Rectal smooth muscle tissue (tissue), 1 donor: ENCODE measurements around the gene DCTN1.
"Not testable (repeated sequence)": the region's sequence is repeated elsewhere in the genome, so short reads cannot be mapped to it uniquely, and the experiment has no call there.

Source experiments
- H3K27ac ChIP-seq: one replicate; pipeline ENCODE4 v1.7.0; 2013; ENCODE audit warnings: low read depth, low read length, inconsistent platforms
- H3K27me3 ChIP-seq: one replicate; pipeline ENCODE4 v1.7.0; 2013; ENCODE audit warnings: low read length; ENCODE audit not compliant: control insufficient read depth, insufficient read depth
- H3K36me3 ChIP-seq: one replicate; pipeline ENCODE4 v1.7.0; 2013; ENCODE audit warnings: low read length; ENCODE audit not compliant: control insufficient read depth, insufficient read depth
- H3K4me1 ChIP-seq: one replicate; pipeline ENCODE4 v1.7.0; 2013; ENCODE audit warnings: low read length; ENCODE audit not compliant: control insufficient read depth, insufficient read depth
- H3K4me3 ChIP-seq: one replicate; pipeline ENCODE4 v1.7.0; 2013; ENCODE audit warnings: low read length
- H3K9ac ChIP-seq: one replicate; pipeline ENCODE4 v1.7.0; 2013; ENCODE audit warnings: low read length

The DCTN1 gene

GRCh38 chr2:74379851-74380789 lies at the start of gene DCTN1:
Gene DCTN1 (minus strand): TSS chr2:74380311. CDS start chr2:74380037, 274 bp downstream.
- Histone ChIP-seq H3K36me3 (peaks cover 19% of the 10 kb centered on the region), H3K9ac (peak within 1 kb of the TSS; percentile 38), H3K27me3 (no peaks in the 10 kb centered on the region), H3K4me3 (peak within 1 kb of the TSS; percentile 58), H3K27ac (peak within 1 kb of the TSS; percentile 40), H3K4me1 (peaks cover 20% of the 10 kb centered on the region)

GRCh38 chr2:74428675-74429074 lies 48.6 kb upstream of the DCTN1 start:
- Histone ChIP-seq H3K27ac (no peak overlapping the region), H3K9ac (no peak overlapping the region), H3K4me1 (no peaks in the 10 kb centered on the region), H3K4me3 (no peak overlapping the region), H3K27me3 (no peaks in the 10 kb centered on the region), H3K36me3 (peaks cover 21% of the 10 kb centered on the region)

GRCh38 chr2:74427551-74427950 lies 47.4 kb upstream of the DCTN1 start:
- Histone ChIP-seq H3K27ac (no peak overlapping the region), H3K4me1 (no peaks in the 10 kb centered on the region), H3K36me3 (peaks cover 21% of the 10 kb centered on the region), H3K27me3 (no peaks in the 10 kb centered on the region), H3K4me3 (no peak overlapping the region), H3K9ac (no peak overlapping the region)

GRCh38 chr2:74426181-74426758 lies 46.2 kb upstream of the DCTN1 start:
- no peaks in the 10 kb centered on the region for H3K27me3 ChIP-seq
- no peak overlapping the region for H3K9ac ChIP-seq
- H3K4me1 ChIP-seq = no peaks in the 10 kb centered on the region
- peaks cover 15% of the 10 kb centered on the region for H3K36me3 ChIP-seq
- no peak overlapping the region for H3K4me3 ChIP-seq
- H3K27ac ChIP-seq = no peak overlapping the region

GRCh38 chr2:74425523-74425922 lies 45.4 kb upstream of the DCTN1 start:
- peaks cover 15% of the 10 kb centered on the region for H3K36me3 ChIP-seq
- H3K4me1 ChIP-seq = no peaks in the 10 kb centered on the region
- no peaks in the 10 kb centered on the region for H3K27me3 ChIP-seq
- H3K9ac ChIP-seq = no peak overlapping the region
- no peak overlapping the region for H3K4me3 ChIP-seq
- no peak overlapping the region for H3K27ac ChIP-seq

GRCh38 chr2:74424995-74425406 lies 44.9 kb upstream of the DCTN1 start:
- no peak overlapping the region for H3K4me3 ChIP-seq
- no peaks in the 10 kb centered on the region for H3K27me3 ChIP-seq
- peaks cover 10% of the 10 kb centered on the region for H3K36me3 ChIP-seq
- H3K4me1 ChIP-seq = no peaks in the 10 kb centered on the region
- no peak overlapping the region for H3K27ac ChIP-seq
- H3K9ac ChIP-seq = no peak overlapping the region

- Histone ChIP-seq H3K36me3 (peaks cover 6% of the 10 kb centered on the region), H3K9ac (no peak overlapping the region), H3K27me3 (no peaks in the 10 kb centered on the region), H3K4me1 (no peaks in the 10 kb centered on the region), H3K4me3 (no peak overlapping the region), H3K27ac (no peak overlapping the region)
Measured at GRCh38 chr2:74424139-74424992, 44.3 kb upstream of the DCTN1 start.

GRCh38 chr2:74423231-74424095 lies 43.4 kb upstream of the DCTN1 start:
- H3K27ac ChIP-seq = no peak overlapping the region
- no peaks in the 10 kb centered on the region for H3K4me1 ChIP-seq

GRCh38 chr2:74421221-74421870 lies 41.2 kb upstream of the DCTN1 start, which contains the start of the genes C2orf81 and WDR54:
Gene C2orf81 (minus strand): TSS chr2:74421619. CDS start chr2:74421560, 59 bp downstream.
Gene WDR54 (plus strand): TSS chr2:74421730. CDS start chr2:74422154, 424 bp downstream.
- no peak within 1 kb of the TSS for H3K9ac ChIP-seq
- no peaks in the 10 kb centered on the region for H3K36me3 ChIP-seq
- H3K27me3 ChIP-seq = no peaks in the 10 kb centered on the region
- H3K27ac ChIP-seq = peak within 1 kb of the TSS; percentile 1
- peak within 1 kb of the TSS; percentile 90 for H3K4me3 ChIP-seq
- H3K4me1 ChIP-seq = no peaks in the 10 kb centered on the region

More at GRCh38 chr2:74423231-74424095, 43.4 kb upstream of the DCTN1 start:
- H3K27me3 ChIP-seq = no peaks in the 10 kb centered on the region
- no peaks in the 10 kb centered on the region for H3K36me3 ChIP-seq
- no peak overlapping the region for H3K9ac ChIP-seq
- H3K4me3 ChIP-seq = no peak overlapping the region

- not testable (repeated sequence) for H3K4me1 ChIP-seq, H3K36me3 ChIP-seq, H3K27me3 ChIP-seq, H3K27ac ChIP-seq, H3K9ac ChIP-seq
- H3K4me3 ChIP-seq = peak overlapping the region; percentile 90
Measured at GRCh38 chr2:74420443-74421103, 40.5 kb upstream of the DCTN1 start.

GRCh38 chr2:74420006-74420405 lies 39.9 kb upstream of the DCTN1 start:
- H3K36me3 ChIP-seq = no peaks in the 10 kb centered on the region
- no peak overlapping the region for H3K4me3 ChIP-seq
- H3K9ac ChIP-seq = no peak overlapping the region
- H3K27ac ChIP-seq = no peak overlapping the region
- no peaks in the 10 kb centered on the region for H3K4me1 ChIP-seq
- no peaks in the 10 kb centered on the region for H3K27me3 ChIP-seq
